UCSD-AML1 (cell line): ENCODE results near the gene DEXI.

Experiments used
- DNase-seq: peaks from one replicate; lab custom pipeline; 2025; ENCODE audit not compliant: unreplicated experiment; lab: John Stamatoyannopoulos, UW

Gene DEXI

DNA sequence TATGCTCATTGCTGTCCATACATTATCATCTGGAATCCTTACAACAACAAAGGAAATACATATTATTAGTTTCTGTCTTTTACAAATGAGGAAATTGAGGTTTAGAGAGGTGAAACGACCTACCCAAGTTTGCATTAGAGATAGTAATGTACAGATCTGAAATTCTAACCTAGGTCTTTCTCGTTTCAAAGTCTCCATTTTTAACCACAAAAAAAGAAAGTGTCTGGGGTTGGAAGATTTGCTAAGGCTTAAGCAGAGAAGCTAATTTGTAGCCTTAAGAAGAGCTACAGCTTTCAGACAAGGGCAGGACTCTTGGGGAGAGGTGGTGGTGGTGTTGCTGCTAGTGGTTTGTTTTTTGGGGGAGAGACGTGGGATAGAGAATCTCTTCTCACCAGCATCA lies 46.1 kb downstream of the DEXI start:
- DNase-seq, result no peak

DNA sequence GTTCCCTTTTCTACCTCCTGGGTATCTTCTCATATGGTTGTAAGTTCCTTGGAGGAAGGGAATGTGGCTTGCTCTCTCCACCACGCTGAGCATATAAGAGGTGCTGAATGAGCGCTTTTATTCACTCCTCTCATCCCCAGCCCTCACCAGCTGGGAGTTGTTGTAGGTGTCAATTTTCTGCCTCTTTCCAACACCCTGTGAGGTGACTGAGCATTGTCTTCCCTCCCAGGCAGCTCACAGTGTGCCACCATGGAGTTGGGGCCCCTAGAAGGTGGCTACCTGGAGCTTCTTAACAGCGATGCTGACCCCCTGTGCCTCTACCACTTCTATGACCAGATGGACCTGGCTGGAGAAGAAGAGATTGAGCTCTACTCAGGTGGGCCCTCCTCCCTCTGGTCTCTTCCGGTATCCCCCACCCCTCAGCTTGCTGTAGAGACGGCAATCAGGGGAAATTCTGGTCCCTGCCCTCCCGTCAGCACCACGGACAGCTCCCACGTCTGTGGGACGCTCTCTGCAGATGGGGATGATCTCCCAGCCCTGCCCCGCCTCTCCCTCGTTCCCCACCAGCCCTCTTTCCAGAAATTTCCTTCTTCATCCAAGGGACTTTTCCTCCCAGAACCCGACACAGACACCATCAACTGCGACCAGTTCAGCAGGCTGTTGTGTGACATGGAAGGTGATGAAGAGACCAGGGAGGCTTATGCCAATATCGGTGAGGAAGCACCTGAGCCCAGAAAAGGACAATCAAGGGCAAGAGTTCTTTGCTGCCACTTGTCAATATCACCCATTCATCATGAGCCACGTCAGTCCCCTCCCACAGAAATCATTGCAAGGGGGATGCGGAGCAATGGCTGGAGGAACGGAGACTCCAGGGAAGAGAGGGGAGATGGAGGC lies 47.0 kb downstream of the DEXI start:
- peak; percentile 55 for DNase-seq

DNA sequence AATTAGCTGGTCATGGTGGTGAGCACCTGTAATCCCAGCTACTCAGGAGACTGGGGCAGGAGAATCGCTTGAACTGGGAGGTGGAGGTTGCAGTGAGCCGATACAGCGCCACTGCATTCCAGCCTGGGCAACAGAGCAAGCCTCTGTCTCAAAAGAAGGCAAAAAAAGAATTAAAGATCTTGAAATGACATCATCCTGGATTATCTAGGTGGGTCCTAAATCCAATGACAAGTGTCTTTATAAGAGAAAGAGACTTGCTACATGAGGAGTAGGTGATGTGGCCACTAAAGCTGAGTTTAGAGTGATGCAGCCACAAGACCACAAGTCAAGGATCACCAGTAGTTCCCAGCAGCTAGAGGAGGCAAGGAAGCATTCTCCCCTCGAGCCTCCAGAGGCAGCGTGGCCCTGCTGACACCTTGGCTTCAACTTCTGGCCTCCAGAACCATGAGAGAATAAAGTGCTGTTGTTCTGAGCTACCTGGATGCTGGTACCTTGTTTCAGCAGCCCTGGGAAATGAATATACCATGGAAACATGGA lies 49.4 kb downstream of the DEXI start:
- no peak for DNase-seq

DNA sequence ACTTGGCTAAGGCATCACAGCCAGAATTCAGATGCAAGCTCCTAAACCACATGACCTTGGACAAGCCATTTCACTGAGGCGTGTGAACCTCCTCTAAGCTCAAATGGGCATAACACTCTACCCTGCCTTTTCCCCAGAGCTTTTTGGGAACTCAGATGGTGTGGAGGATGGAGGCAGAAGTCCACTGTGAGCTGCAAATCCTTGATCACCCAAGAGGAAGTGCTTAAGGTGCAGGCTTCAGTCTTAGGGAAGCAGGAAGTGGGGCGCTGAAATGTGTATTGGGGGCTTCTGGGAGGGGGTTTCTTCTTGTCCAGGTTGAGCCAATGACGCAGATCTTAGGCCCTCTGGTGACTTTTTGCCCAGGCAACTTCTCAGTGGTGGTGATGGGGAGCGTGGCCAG lies 52.4 kb downstream of the DEXI start:
- DNase-seq, result no peak

DNA sequence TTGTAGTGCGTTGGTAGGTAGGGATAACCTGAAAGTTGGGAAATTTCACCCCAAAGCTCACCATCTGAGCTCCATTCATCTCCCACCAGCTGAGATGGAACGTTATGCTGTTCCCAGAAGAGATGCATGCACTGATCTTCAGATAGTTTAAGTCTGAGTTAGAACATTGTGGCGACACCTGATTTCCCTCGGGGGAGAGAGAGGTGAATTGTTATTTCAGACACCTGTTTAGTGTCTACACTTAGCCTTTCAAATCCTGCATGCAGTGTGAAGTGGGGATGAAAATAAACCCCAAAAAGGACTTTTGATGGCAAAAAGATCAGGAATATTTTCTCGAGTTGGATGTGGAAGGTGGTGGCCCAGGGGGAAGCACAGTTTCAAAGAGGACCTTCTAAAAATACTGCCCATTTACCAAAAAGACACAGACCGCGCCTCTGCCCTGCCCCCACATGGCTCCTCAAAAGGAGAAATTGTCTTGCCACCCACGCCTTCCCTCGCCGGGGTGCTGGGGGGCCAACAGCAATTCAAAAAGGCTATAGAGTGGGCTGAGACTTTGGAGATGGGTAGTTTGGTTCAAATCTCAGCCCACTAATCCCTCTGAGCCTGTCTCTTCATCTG lies 53.8 kb downstream of the DEXI start:
- no peak for DNase-seq

DNA sequence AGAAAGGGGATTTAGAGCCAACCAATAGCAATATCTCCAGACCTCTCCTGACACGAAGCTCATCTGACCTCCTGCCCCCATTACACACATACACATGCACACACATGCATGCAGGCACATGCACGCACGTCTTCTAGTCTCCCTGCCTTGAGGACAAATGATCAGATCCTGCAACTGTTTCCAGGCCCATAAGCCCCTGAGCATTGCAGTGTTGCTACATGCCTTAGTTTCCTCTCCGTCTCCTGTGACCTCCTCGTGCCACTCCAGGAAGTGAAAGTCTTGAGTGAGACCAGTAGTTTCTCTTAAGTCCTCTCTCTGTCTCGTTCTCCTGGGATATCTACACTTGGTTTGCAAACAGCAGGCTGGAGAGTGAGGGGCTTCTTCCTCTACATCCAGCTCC lies 57.0 kb downstream of the DEXI start:
- no peak for DNase-seq

DNA sequence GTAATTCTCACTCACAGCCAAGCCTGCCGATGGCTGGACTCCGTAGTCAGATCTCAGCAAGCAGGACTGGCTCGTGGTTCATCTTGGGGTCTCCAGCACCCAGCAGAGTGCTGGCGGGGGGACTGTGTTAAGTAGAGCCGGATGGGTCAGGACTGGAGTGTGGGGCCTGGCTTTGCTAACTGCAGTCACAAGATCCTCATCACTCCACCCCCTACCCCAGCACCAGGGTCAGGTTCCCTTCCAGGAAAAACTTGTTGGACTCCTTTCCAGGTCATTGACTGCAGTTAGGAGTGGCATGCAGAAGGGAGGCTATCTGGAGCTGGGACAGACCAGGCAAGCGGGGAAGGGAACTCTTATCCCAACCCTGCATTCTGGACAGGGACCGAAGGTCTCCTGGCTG lies 59.3 kb downstream of the DEXI start:
- no peak for DNase-seq

DNA sequence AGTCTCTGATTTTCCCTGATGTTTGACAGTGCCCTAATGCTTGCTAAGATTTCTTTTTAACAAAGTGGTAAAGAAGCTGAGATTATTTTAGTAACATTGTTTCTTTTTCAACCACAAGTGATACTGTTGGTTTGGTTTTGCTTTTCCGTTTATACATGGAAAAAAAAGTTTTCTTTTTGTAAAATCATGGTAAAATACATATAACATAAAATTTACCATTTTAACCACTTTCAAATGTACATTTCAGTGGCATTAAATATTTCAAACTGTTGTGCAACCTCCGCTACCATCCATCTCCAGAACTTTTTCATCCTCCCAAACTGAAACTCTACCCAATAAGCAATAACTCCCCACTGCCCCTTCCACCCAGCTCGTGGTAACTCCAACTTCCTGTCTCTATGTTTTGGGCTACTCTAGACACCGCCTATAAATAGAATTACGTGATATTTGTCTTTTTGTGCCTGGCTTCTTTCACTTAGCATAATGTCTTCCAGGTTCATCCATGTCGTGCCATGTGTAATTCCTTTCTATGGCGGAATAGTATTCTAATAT lies 60.7 kb downstream of the DEXI start:
- no peak for DNase-seq

DNA sequence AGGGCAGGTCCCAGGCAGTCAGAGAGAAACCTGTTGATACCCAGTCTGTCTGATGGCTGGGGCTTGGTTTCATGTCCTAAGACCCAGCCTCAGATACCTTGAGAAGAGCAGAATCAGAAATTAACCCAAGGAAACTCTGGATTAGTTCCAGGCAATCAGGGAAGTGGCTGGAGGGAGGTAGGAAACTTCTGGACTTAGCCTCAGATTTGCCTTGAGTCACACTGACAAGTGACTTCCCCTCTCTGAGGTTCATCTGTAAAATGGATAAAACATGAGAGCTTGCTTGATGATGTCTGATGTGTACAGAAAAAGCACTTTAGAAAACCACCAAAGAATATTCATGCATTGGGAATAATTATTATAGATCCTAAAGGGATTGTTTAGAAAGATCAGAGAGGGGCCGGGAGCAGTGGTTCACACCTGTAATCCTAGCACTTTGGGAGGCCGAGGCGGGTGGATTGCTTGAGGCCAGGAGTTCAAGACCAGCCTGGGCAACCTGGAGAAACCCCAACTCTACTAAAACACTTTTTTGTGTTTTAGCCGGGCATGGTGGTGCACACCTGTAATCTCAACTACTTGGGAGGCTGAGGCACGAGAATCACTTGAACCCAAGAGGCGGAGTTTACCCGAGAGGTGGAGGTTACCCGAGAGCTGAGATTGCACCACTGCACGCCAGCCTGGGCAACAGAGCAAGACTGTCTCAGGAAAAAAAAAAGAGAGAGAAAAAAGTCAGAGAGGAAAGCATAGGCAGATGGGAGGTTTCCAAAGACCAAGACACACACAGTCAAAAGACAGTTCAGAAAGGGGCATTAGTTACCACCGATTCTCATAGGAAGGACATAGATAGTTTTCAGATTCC lies 61.4 kb downstream of the DEXI start:
- no peak for DNase-seq

DNA sequence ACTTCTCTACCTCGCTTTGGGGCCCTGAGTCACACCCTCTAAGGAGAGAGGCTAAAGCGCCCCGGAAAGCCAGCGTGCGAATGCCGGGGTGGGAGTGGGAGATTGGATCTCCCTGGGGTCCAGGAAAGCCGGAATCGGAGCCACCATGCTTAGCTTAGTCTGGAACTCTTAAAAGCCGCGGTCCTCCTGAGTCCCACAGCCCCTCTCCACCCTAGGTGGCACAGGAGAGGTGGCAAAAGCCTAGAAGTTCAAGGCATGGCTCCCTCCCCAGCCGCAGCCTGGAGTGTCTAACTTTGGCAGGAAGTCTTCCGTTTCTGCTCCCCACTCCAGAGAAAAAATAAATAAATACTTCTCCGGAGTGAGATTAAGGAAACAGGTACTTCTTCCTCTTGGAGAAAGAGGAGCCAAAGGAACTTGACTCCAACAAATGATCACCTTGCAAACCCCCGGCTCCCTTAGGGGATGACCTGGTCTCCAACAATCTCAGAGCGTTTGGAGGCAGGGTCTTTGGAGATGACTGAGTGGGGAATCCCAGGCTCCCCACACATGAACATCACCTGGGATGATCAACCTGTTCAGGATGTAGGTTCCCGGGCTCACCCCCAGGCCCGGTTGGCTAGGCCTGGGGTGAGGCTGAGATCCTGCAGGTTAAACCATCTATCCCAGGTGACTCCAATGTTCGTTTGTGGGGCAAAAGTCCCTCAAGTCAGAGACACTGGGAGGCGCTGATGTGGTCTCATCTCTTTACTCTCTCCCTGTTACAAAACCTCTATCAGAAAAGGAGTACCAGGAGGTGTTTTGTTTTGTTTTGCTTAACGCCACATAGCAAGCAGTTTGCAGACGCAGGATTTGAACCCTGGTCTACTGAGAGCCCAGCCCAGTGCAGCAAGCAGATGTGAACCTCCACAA lies 62.3 kb downstream of the DEXI start:
- no peak for DNase-seq
